ENCODE results near the gene APH1B.

The APH1B gene

GRCh38 chr15:63321462-63321861, 44.1 kb downstream of the APH1B start:
- no peak overlapping the region for H3K4me3 ChIP-seq (replicated peaks; ENCODE audit: low read depth, low read length)
- no peak for DNase-seq (ENCODE audit: extremely low read depth, low read depth)
- no peak for TF ChIP-seq CTCF (IDR thresholded peaks at IDR 0.05; ENCODE audit: low read depth, low read length, missing control alignments)

DNA sequence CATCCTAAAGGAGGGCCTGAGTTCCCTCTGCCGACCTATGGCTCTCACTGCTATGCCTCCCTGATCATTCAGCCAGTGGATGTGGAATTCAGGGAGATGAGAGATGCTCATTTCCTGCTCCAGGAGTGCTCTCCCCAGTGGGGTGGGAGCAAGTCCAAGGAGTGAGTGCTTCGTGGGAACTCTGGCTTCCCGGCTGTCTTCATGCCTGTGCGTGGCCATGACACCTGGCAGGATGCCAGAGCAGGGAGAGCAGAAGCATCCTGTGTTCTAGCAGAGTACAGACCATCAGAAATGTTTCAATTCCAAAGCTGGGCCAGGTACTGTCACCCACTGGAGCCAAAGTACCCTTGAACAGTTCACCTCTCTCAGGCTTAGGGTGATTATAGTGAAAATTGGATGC, 45.1 kb downstream of the APH1B start:
- no peak overlapping the region for H3K4me3 ChIP-seq (replicated peaks; ENCODE audit: low read depth, low read length)
- DNase-seq (ENCODE audit: extremely low read depth, low read depth): no peak
- TF ChIP-seq CTCF (IDR thresholded peaks at IDR 0.05; ENCODE audit: low read depth, low read length, missing control alignments): no peak

GRCh38 chr15:63323798-63324563, 46.6 kb downstream of the APH1B start:
- no peak for DNase-seq (ENCODE audit: extremely low read depth, low read depth)
- no peak for TF ChIP-seq CTCF (IDR thresholded peaks at IDR 0.05; ENCODE audit: low read depth, low read length, missing control alignments)
- no peak overlapping the region for H3K4me3 ChIP-seq (replicated peaks; ENCODE audit: low read depth, low read length)

GRCh38 chr15:63324770-63325169, 47.4 kb downstream of the APH1B start:
- H3K4me3 ChIP-seq (replicated peaks; ENCODE audit: low read depth, low read length): no peak overlapping the region
- TF ChIP-seq CTCF (IDR thresholded peaks at IDR 0.05; ENCODE audit: low read depth, low read length, missing control alignments): no peak
- DNase-seq (ENCODE audit: extremely low read depth, low read depth): no peak

- TF ChIP-seq CTCF (IDR thresholded peaks at IDR 0.05; ENCODE audit: low read depth, low read length, missing control alignments): no peak
- DNase-seq (ENCODE audit: extremely low read depth, low read depth): no peak
- H3K4me3 ChIP-seq (replicated peaks; ENCODE audit: low read depth, low read length): no peak overlapping the region
Measured at GRCh38 chr15:63327648-63328421, 50.4 kb downstream of the APH1B start.

GRCh38 chr15:63329567-63330350, 52.4 kb downstream of the APH1B start:
- DNase-seq (ENCODE audit: extremely low read depth, low read depth): no peak
- TF ChIP-seq CTCF (IDR thresholded peaks at IDR 0.05; ENCODE audit: low read depth, low read length, missing control alignments): no peak
- no peak overlapping the region for H3K4me3 ChIP-seq (replicated peaks; ENCODE audit: low read depth, low read length)
